Brain pericyte (primary cell): Measurements from ENCODE around the gene SEMA3B.
A peak's percentile ranks its signal among the peaks of the same experiment; 100 is the strongest.

Experiments used
- DNase-seq: peaks from one replicate; pipeline ENCODE4 v3.0.0-alpha.2; 2012; ENCODE audit warnings: low read depth, low spot score

Gene SEMA3B

DNA sequence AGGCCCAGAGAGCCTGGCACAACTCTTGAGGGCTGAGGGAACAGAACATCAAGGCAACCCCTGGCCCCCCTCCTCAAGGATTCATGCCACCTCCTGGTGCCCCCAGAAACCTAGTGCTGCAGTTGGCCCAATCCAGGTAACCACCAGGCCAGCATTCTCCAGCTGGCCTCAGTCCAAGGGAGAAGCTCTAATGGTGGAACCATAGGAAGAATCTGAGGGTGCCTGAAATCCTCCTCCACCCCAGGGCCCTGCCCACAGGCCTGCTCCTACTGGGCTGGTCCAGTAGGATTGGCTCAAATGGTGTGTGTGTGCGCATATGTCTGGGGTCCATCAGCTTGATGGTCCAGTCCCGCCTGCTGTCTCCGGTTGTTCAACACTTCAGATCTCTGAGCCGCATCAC lies 45.9 kb downstream of the SEMA3B start:
- no peak for DNase-seq

- DNase-seq: no peak
Observed at GRCh38 chr3:50316657-50317242, 47.8 kb downstream of the SEMA3B start.

- DNase-seq: no peak
Observed at GRCh38 chr3:50317300-50317699, 48.4 kb downstream of the SEMA3B start.

GRCh38 chr3:50318163-50318562 lies 49.2 kb downstream of the SEMA3B start:
- no peak for DNase-seq

DNA sequence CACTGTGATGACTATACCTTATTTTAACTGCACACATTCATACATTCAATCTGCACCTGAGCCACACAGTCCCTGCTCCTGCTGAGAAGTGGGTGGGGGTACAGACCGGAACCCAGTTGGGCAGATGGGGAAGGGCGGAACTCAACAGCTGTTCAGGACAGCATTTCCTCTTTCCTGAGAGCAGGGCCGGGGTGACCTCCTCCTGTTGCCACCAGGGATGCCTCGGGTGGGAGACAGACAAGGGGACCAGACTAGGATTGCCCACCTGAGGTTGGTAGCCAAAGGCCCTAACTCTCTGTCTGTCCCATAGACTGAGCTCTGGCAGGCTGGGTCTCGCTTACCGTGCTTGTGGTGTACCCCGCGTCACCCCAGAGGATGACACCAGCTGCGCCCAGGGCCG lies 49.7 kb downstream of the SEMA3B start:
- no peak for DNase-seq

- no peak for DNase-seq
Observed at GRCh38 chr3:50319181-50319893, 50.4 kb downstream of the SEMA3B start.

- no peak for DNase-seq
Observed at GRCh38 chr3:50319894-50320625, 51.1 kb downstream of the SEMA3B start.

- no peak for DNase-seq
Observed at GRCh38 chr3:50320853-50321335, 51.9 kb downstream of the SEMA3B start.

DNA sequence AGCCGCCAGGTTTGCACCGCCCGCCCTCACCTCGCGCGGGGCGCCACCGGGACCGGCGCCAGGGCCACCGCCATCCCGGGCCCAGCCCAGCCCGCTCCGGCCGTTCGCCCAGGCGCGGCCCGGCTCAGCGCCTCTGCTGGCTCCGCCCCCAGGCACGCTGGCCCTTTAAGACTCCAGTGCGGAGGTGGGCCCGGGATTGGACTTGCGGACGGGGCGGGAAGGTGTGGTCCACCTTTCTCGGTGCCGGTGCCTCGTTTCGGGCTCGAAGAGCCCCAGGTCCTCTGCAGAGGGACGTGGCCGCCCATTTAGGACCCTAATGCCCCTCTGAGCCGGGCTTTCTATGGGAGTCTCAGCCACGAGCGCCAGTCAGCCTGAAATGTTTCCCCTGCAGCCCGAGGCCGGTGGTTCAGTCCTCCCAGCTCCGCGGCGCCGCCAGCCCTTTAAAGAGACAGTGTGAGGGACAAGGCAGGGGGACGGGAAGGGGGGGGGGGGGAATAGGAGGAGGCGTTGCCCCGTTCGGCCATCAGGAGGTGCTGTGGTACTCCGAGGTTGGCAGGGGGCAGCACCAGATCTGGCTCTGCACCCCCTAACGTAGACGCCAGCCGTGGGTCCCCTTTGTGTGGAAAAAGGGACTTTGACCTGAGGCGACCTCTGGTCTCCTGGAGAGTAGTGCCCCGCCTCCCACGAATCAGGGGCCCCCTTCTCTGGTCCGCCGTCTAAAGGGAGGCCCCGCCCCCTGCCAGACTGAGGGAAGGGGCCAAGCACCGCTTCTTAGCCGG lies 52.6 kb downstream of the SEMA3B start:
- DNase-seq: peak; percentile 71

GRCh38 chr3:50322115-50322385 lies 53.1 kb downstream of the SEMA3B start:
- no peak for DNase-seq

- DNase-seq: no peak
Observed at GRCh38 chr3:50322386-50323091, 53.6 kb downstream of the SEMA3B start, which contains the start of gene HYAL2. TSS of gene HYAL2 (minus strand) at chr3:50322745. CDS start at chr3:50320489, 2,256 bp downstream.

GRCh38 chr3:50323092-50323600 lies 54.2 kb downstream of the SEMA3B start:
- DNase-seq: no peak

DNA sequence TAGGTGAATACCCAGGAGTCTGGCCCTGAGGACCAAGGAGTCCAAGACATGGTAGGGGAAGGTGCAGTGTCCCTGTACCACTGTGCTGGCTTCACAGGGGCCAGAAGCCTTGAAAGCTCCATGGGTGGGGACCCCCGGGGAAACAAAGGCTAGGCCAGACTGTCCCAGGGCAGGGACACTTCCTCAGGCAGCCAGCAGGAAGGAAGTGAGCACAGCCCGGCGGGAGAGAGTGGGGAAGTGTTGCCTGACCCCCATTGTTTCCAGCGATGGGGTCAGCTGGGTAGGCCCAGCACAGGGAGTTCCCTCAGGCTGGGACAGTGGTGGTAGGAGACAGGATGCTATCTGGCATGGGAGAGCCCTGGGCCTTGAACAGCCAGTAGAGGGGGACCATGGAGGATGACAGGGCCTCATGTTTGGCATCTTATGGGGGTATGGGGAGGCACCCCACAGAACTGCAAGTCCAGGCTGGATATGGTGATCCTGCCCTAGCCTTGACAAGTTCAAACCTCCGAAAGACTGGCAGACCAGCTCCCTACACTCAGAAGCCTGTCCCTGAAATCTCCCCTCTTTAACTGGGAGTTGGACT lies 54.8 kb downstream of the SEMA3B start:
- no peak for DNase-seq

DNA sequence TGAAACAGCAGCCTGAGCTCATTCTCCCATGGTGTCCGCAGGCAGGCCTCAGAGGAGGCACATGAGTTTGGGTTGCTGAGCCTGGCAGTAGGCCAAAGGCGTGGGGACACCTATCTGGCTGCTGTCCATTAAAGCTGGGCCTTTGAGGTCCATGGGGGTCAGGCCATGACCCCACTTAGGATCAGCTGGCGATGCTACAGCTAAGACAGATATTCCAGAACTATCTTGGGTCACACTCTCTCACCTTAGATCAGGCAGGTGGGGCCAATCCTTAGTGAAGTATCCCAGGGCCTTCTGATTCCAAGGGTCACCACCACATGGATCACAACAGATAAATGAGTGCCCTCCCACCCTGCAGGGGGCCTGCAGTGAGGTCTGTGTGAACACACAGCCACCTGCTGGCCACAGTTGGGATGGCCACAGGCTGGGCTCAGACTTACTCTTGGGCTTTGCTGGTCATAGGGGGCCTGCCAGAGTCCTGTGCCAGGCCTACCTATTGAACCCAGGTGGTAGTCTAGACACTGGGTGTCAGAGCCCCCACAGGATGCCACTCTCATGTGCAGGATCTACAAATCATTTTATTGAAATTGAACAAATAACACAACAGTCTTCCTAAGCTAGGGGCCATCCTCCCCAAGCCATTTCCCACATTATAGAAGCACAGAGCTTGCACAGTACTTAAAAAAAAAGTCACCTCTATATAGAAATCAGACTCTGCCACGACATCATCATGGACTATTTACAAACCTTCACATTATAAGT lies 55.6 kb downstream of the SEMA3B start:
- no peak for DNase-seq

- DNase-seq: no peak
Observed at GRCh38 chr3:50325113-50325480, 56.1 kb downstream of the SEMA3B start.

- no peak for DNase-seq
Observed at GRCh38 chr3:50325497-50326181, 56.7 kb downstream of the SEMA3B start.

- no peak for DNase-seq
Observed at GRCh38 chr3:50326182-50326541, 57.2 kb downstream of the SEMA3B start.

- DNase-seq: no peak
Observed at GRCh38 chr3:50327129-50327528, 58.2 kb downstream of the SEMA3B start.
